IMR-90 (cell line): ENCODE measurements around the gene SDR39U1. TPM values are rescaled to one million over a fixed set of nuclear protein-coding genes. Genes with fewer than 3 reads are reported as not detected.

Experiments used
- ATAC-seq: fragments of 200-7000 bp; cut with Tn5 transposase; 2 replicates; pipeline ENCODE4 v1.9.1; 2020; ENCODE audit warnings: low read depth, mild to moderate bottlenecking, moderate library complexity
- BruUV-seq: library from RNA; stranded (reverse); fragments of 400-500 nt; replicated peaks from 2 replicates; lab custom pipeline; 2021; lab: Mats Ljungman, UMichigan
- CTCF ChIA-PET: fragments of 300-600 bp; formaldehyde crosslinking; extraction: SDS; loops from one replicate; lab custom pipeline; 2021; ENCODE audit warnings: antibody characterized with exemption; lab: Yijun Ruan, JAX
- POLR2A ChIA-PET: fragments of 300-600 bp; sonication (Branson Sonifier 250); formaldehyde crosslinking; loops from one replicate; lab custom pipeline; 2022; ENCODE audit warnings: antibody characterized with exemption; ENCODE audit not compliant: unreplicated experiment; lab: Charles Lee
- DNase-seq: peaks from one replicate; pipeline ENCODE4 v3.0.0; 2013
- H2AFZ ChIP-seq: replicated peaks from 2 replicates; pipeline ENCODE3; 2013; ENCODE audit warnings: low read length, mild to moderate bottlenecking; ENCODE audit not compliant: poor library complexity
- H2AK5ac ChIP-seq: 2 replicates; pipeline ENCODE4 v1.6.1; 2013; ENCODE audit warnings: low read depth, low read length, inconsistent platforms
- H2AK9ac ChIP-seq: replicated peaks from 2 replicates; pipeline ENCODE3; 2013; ENCODE audit warnings: mild to moderate bottlenecking, low read depth, low read length, moderate library complexity; ENCODE audit not compliant: poor library complexity
- H2BK120ac ChIP-seq: 2 replicates; pipeline ENCODE4 v1.6.1; 2013; ENCODE audit warnings: low read depth, low read length, inconsistent platforms
- H2BK15ac ChIP-seq: 3 replicates; pipeline ENCODE4 v1.6.1; 2013; ENCODE audit warnings: low read depth, low read length, inconsistent platforms
- H2BK20ac ChIP-seq: 2 replicates; pipeline ENCODE4 v1.6.1; 2013; ENCODE audit warnings: low read depth, mild to moderate bottlenecking, inconsistent platforms, low read length, moderate library complexity
- H2BK5ac ChIP-seq: 2 replicates; pipeline ENCODE4 v1.6.1; 2013; ENCODE audit warnings: mild to moderate bottlenecking, low read depth, low read length, inconsistent platforms; ENCODE audit not compliant: poor library complexity, severe bottlenecking
- H3K14ac ChIP-seq: replicated peaks from 2 replicates; pipeline ENCODE4 v1.6.1; 2013; ENCODE audit warnings: low read depth, low read length, inconsistent platforms
- H3K18ac ChIP-seq: 2 replicates; pipeline ENCODE4 v1.6.1; 2013; ENCODE audit warnings: low read depth, low read length, control low read depth
- H3K23ac ChIP-seq: 2 replicates; pipeline ENCODE4 v1.6.1; 2013; ENCODE audit warnings: low read depth, low read length, inconsistent platforms
- H3K27ac ChIP-seq: 2 replicates; pipeline ENCODE4 v1.5.1; 2013; ENCODE audit warnings: mild to moderate bottlenecking, control low read depth, low read length; ENCODE audit not compliant: insufficient read depth
- H3K27me3 ChIP-seq: 2 replicates; pipeline ENCODE4 v1.6.1; 2013; ENCODE audit warnings: low read length; ENCODE audit not compliant: control insufficient read depth, insufficient read depth
- H3K36me3 ChIP-seq: 2 replicates; pipeline ENCODE4 v1.6.1; 2013; ENCODE audit warnings: low read length, mixed read lengths; ENCODE audit not compliant: control insufficient read depth, insufficient read depth
- H3K4ac ChIP-seq: 2 replicates; pipeline ENCODE4 v1.6.1; 2013; ENCODE audit warnings: low read depth, low read length, inconsistent platforms
- H3K4me1 ChIP-seq: 2 replicates; pipeline ENCODE4 v1.6.1; 2013; ENCODE audit warnings: low read length, mixed read lengths; ENCODE audit not compliant: control insufficient read depth, insufficient read depth
- H3K4me2 ChIP-seq: 2 replicates; pipeline ENCODE4 v1.6.1; 2013; ENCODE audit warnings: low read depth, mild to moderate bottlenecking, control low read depth, low read length, moderate library complexity
- H3K4me3 ChIP-seq: 2 replicates; pipeline ENCODE4 v1.5.1; 2013; ENCODE audit warnings: low read depth, mild to moderate bottlenecking, control low read depth, low read length, moderate library complexity; ENCODE audit not compliant: insufficient read depth
- H3K56ac ChIP-seq: 2 replicates; pipeline ENCODE4 v1.6.1; 2013; ENCODE audit warnings: low read length, inconsistent platforms; ENCODE audit not compliant: insufficient read depth; ENCODE audit errors: extremely low read depth
- H3K79me1 ChIP-seq, 2 experiments: 2 replicates each; pipeline ENCODE4 v1.6.1; 2013; ENCODE audit warnings: low read length in 2 of 2, inconsistent platforms in 1 of 2, low read depth in 1 of 2
- H3K9ac ChIP-seq: 2 replicates; pipeline ENCODE4 v1.6.1; 2013; ENCODE audit warnings: low read depth, low read length, control low read depth
- H3K9me1 ChIP-seq: 2 replicates; pipeline ENCODE4 v1.6.1; 2013; ENCODE audit warnings: low read length, inconsistent platforms; ENCODE audit not compliant: insufficient read depth
- H3K9me3 ChIP-seq: 2 replicates; pipeline ENCODE4 v1.6.1; 2013; ENCODE audit warnings: low read length; ENCODE audit not compliant: control insufficient read depth, insufficient read depth
- H4K20me1 ChIP-seq: 2 replicates; pipeline ENCODE4 v1.6.1; 2013; ENCODE audit warnings: low read length, inconsistent platforms; ENCODE audit not compliant: insufficient read depth
- H4K5ac ChIP-seq: 2 replicates; pipeline ENCODE4 v1.6.1; 2013; ENCODE audit warnings: mild to moderate bottlenecking, low read depth, low read length, control low read depth
- H4K8ac ChIP-seq, 2 experiments: 2 replicates each; pipeline ENCODE4 v1.6.1; 2013; ENCODE audit warnings: low read depth in 2 of 2, low read length in 2 of 2, control low read depth in 1 of 2, inconsistent platforms in 1 of 2
- H4K91ac ChIP-seq: 2 replicates; pipeline ENCODE4 v1.6.1; 2013; ENCODE audit warnings: low read depth, low read length, inconsistent platforms; ENCODE audit not compliant: insufficient read depth
- BHLHE40 ChIP-seq: fragments of 150-350 bp; IDR thresholded peaks from 2 replicates; pipeline ENCODE4 v1.6.1; 2016; ENCODE audit warnings: mild to moderate bottlenecking, low read depth, low read length
- CEBPB ChIP-seq: IDR thresholded peaks from 2 replicates; pipeline ENCODE4 v1.6.1; 2012; ENCODE audit warnings: low read depth, low read length, improper control_type of control experiment
- CHD1 ChIP-seq: IDR thresholded peaks from 2 replicates; pipeline ENCODE4 v1.6.1; 2012; ENCODE audit warnings: low read depth, low read length, improper control_type of control experiment
- CTCF ChIP-seq: conservative IDR thresholded peaks from 2 replicates; pipeline ENCODE4 v1.5.1; 2012; ENCODE audit warnings: mild to moderate bottlenecking, low read depth, low read length, improper control_type of control experiment
- MAZ ChIP-seq: IDR thresholded peaks from 2 replicates; pipeline ENCODE4 v1.6.1; 2012; ENCODE audit warnings: low read depth, mild to moderate bottlenecking, low read length, improper control_type of control experiment, moderate library complexity, borderline replicate concordance
- MXI1 ChIP-seq: IDR thresholded peaks from 2 replicates; pipeline ENCODE4 v1.6.1; 2012; ENCODE audit warnings: low read depth, mild to moderate bottlenecking, low read length, moderate library complexity, borderline replicate concordance
- POLR2A ChIP-seq: IDR thresholded peaks from 2 replicates; pipeline ENCODE4 v1.6.1; 2012; ENCODE audit warnings: mild to moderate bottlenecking, low read depth, low read length
- RAD21 ChIP-seq: IDR thresholded peaks from 2 replicates; pipeline ENCODE4 v1.6.1; 2012; ENCODE audit warnings: low read length, improper control_type of control experiment
- RCOR1 ChIP-seq: IDR thresholded peaks from 2 replicates; pipeline ENCODE4 v1.6.1; 2012; ENCODE audit warnings: mild to moderate bottlenecking, low read length, improper control_type of control experiment; ENCODE audit not compliant: insufficient replicate concordance
- RFX5 ChIP-seq: IDR thresholded peaks from 2 replicates; pipeline ENCODE4 v1.8.0; 2012; ENCODE audit warnings: low read depth, mild to moderate bottlenecking, low read length, moderate library complexity
- USF2 ChIP-seq: fragments of 150-350 bp; IDR thresholded peaks from 2 replicates; pipeline ENCODE4 v1.6.1; 2017; ENCODE audit warnings: mild to moderate bottlenecking, antibody characterized with exemption, low read length, low read depth
- WGBS, 2 experiments: methylation state at CpG; one replicate each; pipeline versions ENCODE4 v1.1.5 to v1.1.7; 2013; ENCODE audit warnings: missing lambda C conversion rate in 2 of 2; ENCODE audit not compliant: insufficient read length in 1 of 2; ENCODE audit errors: extremely low coverage in 2 of 2; 5-methylcytosine and 5-hydroxymethylcytosine counted together
- dilution Hi-C: fragments of 300-500 bp; cut with HindIII; formaldehyde crosslinking; loops from one replicate; pipeline ENCODE4 v1.14.3; 2018; ENCODE audit warnings: low sequenced_read_pairs; ENCODE audit not compliant: unreplicated experiment
- in situ Hi-C: fragments of 300-500 bp; cut with MboI; formaldehyde crosslinking; loops from 3 replicates; pipeline ENCODE4 v1.14.3; 2019; ENCODE audit warnings: low sequenced_read_pairs, inconsistent platforms, mixed read lengths
- intact Hi-C: fragments of 100-400 bp; cut with micrococcal nuclease; formaldehyde crosslinking; loops from 2 replicates; pipeline ENCODE4 v1.10.0; 2022
- polyA plus RNA-seq, 3 experiments: library from polyadenylated mRNA; depleted of rRNA; stranded (reverse); fragments of >200 nt; gene quantifications; 2 replicates each; pipeline ENCODE4 v1.2.3, GENCODE V29; 2012; ENCODE audit warnings: low replicate concordance in 1 of 3
- total RNA-seq: library from RNA; depleted of rRNA; stranded (reverse); fragments of >200 nt; gene quantifications from 2 replicates; pipeline ENCODE4 v1.2.3, GENCODE V29; 2012
- TF ChIP-seq, protein P1 (sequence below): fragments of 150-350 bp; IDR thresholded peaks from 2 replicates; pipeline ENCODE4 v1.6.1; 2016; ENCODE audit warnings: low read depth, mild to moderate bottlenecking, low read length, moderate library complexity, borderline replicate concordance

Gene SDR39U1
- total and polyA plus RNA-seq, 2 of the 4 experiments (the other 2 are of a cell fraction), result 7.5 to 46.3 TPM

DNA sequence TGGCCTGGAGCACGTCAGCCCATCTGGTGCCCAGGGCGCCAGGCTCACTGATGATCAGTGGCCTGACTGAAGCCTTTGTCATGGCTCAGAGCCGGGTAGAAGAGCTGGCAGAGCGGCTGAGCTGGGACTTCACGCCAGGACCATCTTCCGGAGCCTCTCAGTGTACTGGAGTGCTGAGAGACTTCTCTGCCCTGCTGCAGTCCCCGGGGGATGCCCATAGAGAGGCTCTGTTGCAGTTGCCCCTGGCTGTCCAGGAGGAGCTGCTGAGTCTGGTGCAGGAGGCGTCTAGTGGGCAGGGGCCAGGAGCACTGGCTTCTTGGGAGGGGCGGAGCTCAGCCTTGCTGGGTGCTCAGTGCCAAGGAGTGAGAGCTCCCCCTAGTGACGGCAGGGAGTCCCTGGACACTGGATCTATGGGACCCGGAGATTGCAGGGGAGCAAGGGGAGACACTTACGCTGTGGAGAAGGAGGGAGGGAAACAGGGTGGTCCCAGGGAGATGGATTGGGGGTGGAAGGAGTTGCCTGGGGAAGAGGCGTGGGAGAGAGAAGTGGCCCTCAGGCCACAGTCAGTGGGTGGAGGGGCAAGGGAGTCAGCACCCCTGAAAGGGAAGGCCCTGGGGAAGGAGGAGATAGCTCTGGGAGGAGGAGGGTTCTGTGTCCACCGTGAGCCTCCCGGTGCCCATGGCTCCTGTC, 10.9 kb downstream of the SDR39U1 start:
- Histone ChIP-seq H2BK20ac (no peak overlapping the region), H3K23ac (0 out of 2 replicates have a peak overlapping the region, but pooled peaks have one; percentile 90), H3K79me1 (peaks cover 22 to 46% of the 10 kb centered on the region in 2 experiments), H3K9me1 (peaks cover 5% of the 10 kb centered on the region), H2AK9ac (peak overlapping the region; percentile 100), H3K27me3 (no peaks in the 10 kb centered on the region), H3K36me3 (peaks cover 27% of the 10 kb centered on the region), H2AFZ (peak overlapping the region; percentile 70), H2BK5ac (peak overlapping the region; percentile 11), H3K18ac (no peak overlapping the region), H3K56ac (no peak overlapping the region), H4K5ac (no peak overlapping the region), H2BK15ac (no peak overlapping the region), H3K4me2 (peak overlapping the region; percentile 91), H2BK120ac (no peak overlapping the region), H3K4me3 (no peak overlapping the region; the same call in 1 of the 2 replicates), H3K14ac (peak overlapping the region; percentile 46; the same call in 1 of the 2 replicates), H4K20me1 (peaks cover 27% of the 10 kb centered on the region), H4K91ac (no peak overlapping the region), H3K9ac (peak overlapping the region; percentile 98; the same call in 1 of the 2 replicates), H3K9me3 (no peaks in the 10 kb centered on the region), H3K4ac (peak overlapping the region; percentile 99), H3K4me1 (peaks cover 18% of the 10 kb centered on the region; the same call in 1 of the 2 replicates), H2AK5ac (peak overlapping the region; percentile 100; the same call in 1 of the 2 replicates), H4K8ac (peak overlapping the region in 1 of 2 experiments; percentile 3; a peak in 1 of 4 replicates), H3K27ac (peak overlapping the region; percentile 91; the same call in 1 of the 2 replicates)
- DNase-seq (peak; percentile 91), ATAC-seq (peak; percentile 63)
- in situ Hi-C loops (loop anchor here (10.0 to 25.0 kb wide), 4 partner anchors 67 to 1119 kb away; partner anchors contain the start of genes BCL2L2, FITM1, GMPR2 and NEDD8), dilution Hi-C loops (no loop called here), intact Hi-C loops (loop anchor here (1.0 to 10.0 kb wide), 4 partner anchors 66 to 217 kb away; partner anchors contain the start of genes CHMP4A, MDP1 and TINF2)
- BruUV-seq, result no TSS peak
- WGBS, 2 experiments, result 60% methylated on average over 12 of the region's 15 CpGs; no CpG with 5 or more reads in 1 of the 2 experiments
- POLR2A ChIA-PET, result interaction anchor here (0.6 to 0.9 kb wide), 3 partner anchors 33 to 105 kb away, joined by 3 to 6 read pairs (median 3); partner anchors contain the start of gene NYNRIN
- CTCF ChIA-PET, result interaction anchor here (0.5 to 3.3 kb wide), 21 partner anchors 10 to 1309 kb away, joined by 3 to 63 read pairs (median 4); partner anchors contain the start of genes ADCY4, CIDEB and NYNRIN
- TF ChIP-seq POLR2A (0 out of 2 replicates have a peak, but pooled peaks have one; percentile 52), CTCF (peak; percentile 98), RCOR1 (peak; percentile 32), MXI1 (peak; percentile 62; the same call in 1 of the 2 replicates), RAD21 (peak; percentile 96), RFX5 (no peak), USF2 (peak; percentile 22; the same call in 1 of the 2 replicates), BHLHE40 (peak; percentile 6; the same call in 1 of the 2 replicates), CEBPB (no peak), CHD1 (no peak), MAZ (peak; percentile 93)
- TF ChIP-seq, protein P1, sequence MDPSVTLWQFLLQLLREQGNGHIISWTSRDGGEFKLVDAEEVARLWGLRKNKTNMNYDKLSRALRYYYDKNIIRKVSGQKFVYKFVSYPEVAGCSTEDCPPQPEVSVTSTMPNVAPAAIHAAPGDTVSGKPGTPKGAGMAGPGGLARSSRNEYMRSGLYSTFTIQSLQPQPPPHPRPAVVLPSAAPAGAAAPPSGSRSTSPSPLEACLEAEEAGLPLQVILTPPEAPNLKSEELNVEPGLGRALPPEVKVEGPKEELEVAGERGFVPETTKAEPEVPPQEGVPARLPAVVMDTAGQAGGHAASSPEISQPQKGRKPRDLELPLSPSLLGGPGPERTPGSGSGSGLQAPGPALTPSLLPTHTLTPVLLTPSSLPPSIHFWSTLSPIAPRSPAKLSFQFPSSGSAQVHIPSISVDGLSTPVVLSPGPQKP, result no peak
